Right lobe of liver (tissue), 4 donors: Measurements from ENCODE around the gene FYN.

Experiments
- POLR2A ChIP-seq: fragments of 450-650 bp; IDR thresholded peaks from one replicate; pipeline ENCODE4 v1.6.1; 2017; ENCODE audit warnings: antibody characterized with exemption, mild to moderate bottlenecking
- TF ChIP-seq, protein P1 (sequence below), 4 donors: fragments of 200-600 bp in 3 of 4; fragments of 450-650 bp in 1 of 4; IDR thresholded peaks; one replicate each; pipeline versions ENCODE4 v1.5.1 to v1.8.0; 2016 to 2022; ENCODE audit warnings: antibody characterized with exemption in 4 of 4, mild to moderate bottlenecking in 2 of 4
- donor health status: DM: no; HTN: no; CAD: no.
- donor health status: DM: no; HTN: no; CAD: no.
- donor health status: DM: no; HTN: yes; CAD: no.

DNA sequence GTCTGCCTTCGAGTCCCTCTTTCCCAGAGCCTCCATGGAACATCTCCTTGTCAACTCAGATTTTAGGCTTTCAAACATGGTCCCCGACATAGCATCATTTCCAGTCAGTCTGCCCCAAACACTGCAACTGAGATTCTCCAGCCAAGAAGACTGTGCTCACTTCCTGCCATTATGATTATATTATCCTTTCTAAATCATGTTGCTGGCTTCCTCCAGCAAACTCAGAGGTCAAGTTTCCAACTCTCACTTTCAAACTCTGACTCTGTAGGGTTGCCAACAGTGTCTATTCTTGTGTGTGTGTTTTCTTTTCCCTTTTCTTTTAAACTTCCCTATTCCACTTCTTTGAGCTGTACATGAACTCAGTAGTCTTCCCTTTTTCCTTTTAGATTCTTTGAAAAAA is 206.4 kb downstream of the FYN start:
- TF ChIP-seq, protein P1, sequence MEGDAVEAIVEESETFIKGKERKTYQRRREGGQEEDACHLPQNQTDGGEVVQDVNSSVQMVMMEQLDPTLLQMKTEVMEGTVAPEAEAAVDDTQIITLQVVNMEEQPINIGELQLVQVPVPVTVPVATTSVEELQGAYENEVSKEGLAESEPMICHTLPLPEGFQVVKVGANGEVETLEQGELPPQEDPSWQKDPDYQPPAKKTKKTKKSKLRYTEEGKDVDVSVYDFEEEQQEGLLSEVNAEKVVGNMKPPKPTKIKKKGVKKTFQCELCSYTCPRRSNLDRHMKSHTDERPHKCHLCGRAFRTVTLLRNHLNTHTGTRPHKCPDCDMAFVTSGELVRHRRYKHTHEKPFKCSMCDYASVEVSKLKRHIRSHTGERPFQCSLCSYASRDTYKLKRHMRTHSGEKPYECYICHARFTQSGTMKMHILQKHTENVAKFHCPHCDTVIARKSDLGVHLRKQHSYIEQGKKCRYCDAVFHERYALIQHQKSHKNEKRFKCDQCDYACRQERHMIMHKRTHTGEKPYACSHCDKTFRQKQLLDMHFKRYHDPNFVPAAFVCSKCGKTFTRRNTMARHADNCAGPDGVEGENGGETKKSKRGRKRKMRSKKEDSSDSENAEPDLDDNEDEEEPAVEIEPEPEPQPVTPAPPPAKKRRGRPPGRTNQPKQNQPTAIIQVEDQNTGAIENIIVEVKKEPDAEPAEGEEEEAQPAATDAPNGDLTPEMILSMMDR (IDR thresholded peaks at IDR 0.05), result no peak
- TF ChIP-seq POLR2A, result no peak
